Trophoblast cell (in vitro differentiated cells and primary cell): ENCODE data around the gene GALT. TPM values are rescaled to one million over a fixed set of nuclear protein-coding genes. Genes with fewer than 3 reads are reported as not detected.

Experiments used
- DNase-seq, 2 donors: peaks; one replicate each; pipeline ENCODE4 v3.0.0-alpha.2; 2016
- H2AFZ ChIP-seq: 2 replicates; pipeline ENCODE4 v1.6.1; 2013; ENCODE audit warnings: low read length, moderate library complexity, mild to moderate bottlenecking; ENCODE audit not compliant: insufficient read depth, poor library complexity
- H2AK5ac ChIP-seq: 2 replicates; pipeline ENCODE4 v1.6.1; 2013; ENCODE audit warnings: mild to moderate bottlenecking, low read length
- H2BK120ac ChIP-seq: 2 replicates; pipeline ENCODE4 v1.6.1; 2013; ENCODE audit warnings: low read length, mild to moderate bottlenecking, moderate library complexity; ENCODE audit not compliant: insufficient read depth, poor library complexity
- H2BK12ac ChIP-seq: 2 replicates; pipeline ENCODE4 v1.6.1; 2013; ENCODE audit warnings: mild to moderate bottlenecking, low read length, moderate library complexity
- H2BK5ac ChIP-seq: 2 replicates; pipeline ENCODE4 v1.6.1; 2013; ENCODE audit warnings: low read length, low read depth, moderate library complexity, mild to moderate bottlenecking; ENCODE audit not compliant: poor library complexity
- H3K14ac ChIP-seq: 2 replicates; pipeline ENCODE4 v1.6.1; 2013; ENCODE audit warnings: mild to moderate bottlenecking, low read length
- H3K18ac ChIP-seq: 2 replicates; pipeline ENCODE4 v1.6.1; 2013; ENCODE audit warnings: mild to moderate bottlenecking, low read length
- H3K23ac ChIP-seq: 2 replicates; pipeline ENCODE4 v1.6.1; 2013; ENCODE audit warnings: low read length
- H3K27ac ChIP-seq: 2 replicates; pipeline ENCODE4 v1.5.1; 2013; ENCODE audit warnings: low read depth, mild to moderate bottlenecking, inconsistent platforms, low read length, moderate library complexity
- H3K27me3 ChIP-seq: 2 replicates; pipeline ENCODE4 v1.6.1; 2013; ENCODE audit warnings: inconsistent platforms, mild to moderate bottlenecking, low read length, moderate library complexity; ENCODE audit not compliant: insufficient read depth
- H3K36me3 ChIP-seq, 2 experiments: 1 replicate in 1 of 2; 2 replicates in 1 of 2; pipeline ENCODE4 v1.6.1; 2013; ENCODE audit warnings: low read length in 2 of 2, mild to moderate bottlenecking in 2 of 2, moderate library complexity in 1 of 2; ENCODE audit not compliant: insufficient read depth in 2 of 2, control insufficient read depth in 1 of 2
- H3K4ac ChIP-seq: 2 replicates; pipeline ENCODE4 v1.6.1; 2013; ENCODE audit warnings: low read depth, mild to moderate bottlenecking, low read length, moderate library complexity
- H3K4me1 ChIP-seq, 2 experiments: 1 replicate in 1 of 2; 2 replicates in 1 of 2; pipeline ENCODE4 v1.6.1; 2013; ENCODE audit warnings: low read length in 2 of 2, mild to moderate bottlenecking in 2 of 2, moderate library complexity in 1 of 2; ENCODE audit not compliant: insufficient read depth in 2 of 2, control insufficient read depth in 1 of 2
- H3K4me2 ChIP-seq: 2 replicates; pipeline ENCODE4 v1.6.1; 2013; ENCODE audit warnings: inconsistent platforms, mild to moderate bottlenecking, low read length, moderate library complexity
- H3K4me3 ChIP-seq: 2 replicates; pipeline ENCODE4 v1.5.1; 2013; ENCODE audit warnings: mild to moderate bottlenecking, low read depth, low read length, inconsistent platforms
- H3K79me1 ChIP-seq: one replicate; pipeline ENCODE4 v1.6.1; 2013; ENCODE audit warnings: low read length
- H3K79me2 ChIP-seq: 2 replicates; pipeline ENCODE4 v1.6.1; 2013; ENCODE audit warnings: low read length, mild to moderate bottlenecking; ENCODE audit not compliant: control insufficient read depth, insufficient read depth, poor library complexity
- H3K9ac ChIP-seq: 2 replicates; pipeline ENCODE4 v1.6.1; 2013; ENCODE audit warnings: mild to moderate bottlenecking, low read length
- H3K9me3 ChIP-seq: 2 replicates; pipeline ENCODE4 v1.6.1; 2013; ENCODE audit warnings: low read depth, mild to moderate bottlenecking, control low read depth, inconsistent platforms, low read length; ENCODE audit not compliant: insufficient read depth
- H4K12ac ChIP-seq: 2 replicates; pipeline ENCODE4 v1.6.1; 2013; ENCODE audit warnings: low read depth, mild to moderate bottlenecking, low read length, moderate library complexity
- H4K8ac ChIP-seq: 2 replicates; pipeline ENCODE4 v1.6.1; 2013; ENCODE audit warnings: low read depth, mild to moderate bottlenecking, low read length, moderate library complexity
- H4K91ac ChIP-seq: one replicate; pipeline ENCODE4 v1.6.1; 2013; ENCODE audit warnings: low read depth, mild to moderate bottlenecking, low read length, moderate library complexity
- WGBS: extraction: QIAGEN DNeasy Blood & Tissue Kit; methylation state at CpG from one replicate; pipeline ENCODE4 v1.1.7; 2013; ENCODE audit warnings: missing lambda C conversion rate; ENCODE audit not compliant: insufficient read length, insufficient coverage; ENCODE audit errors: extremely low coverage; 5-methylcytosine and 5-hydroxymethylcytosine counted together
- polyA plus RNA-seq: library from polyadenylated mRNA; stranded (reverse); fragments of 200-250 nt; gene quantifications from 2 replicates; pipeline ENCODE4 v1.2.3, GENCODE V29; 2013

GALT gene
- polyA plus RNA-seq, result 27.5 and 27.6 TPM in 2 replicates

GRCh38 chr9:34646211-34647083, at the start of gene GALT:
TSS of gene GALT (plus strand) at chr9:34646675. CDS start at chr9:34646705, 30 bp downstream.
- Histone ChIP-seq H2AFZ (peak within 1 kb of the TSS; percentile 72), H3K14ac (peak within 1 kb of the TSS; percentile 95), H3K23ac (no peak within 1 kb of the TSS)

DNA sequence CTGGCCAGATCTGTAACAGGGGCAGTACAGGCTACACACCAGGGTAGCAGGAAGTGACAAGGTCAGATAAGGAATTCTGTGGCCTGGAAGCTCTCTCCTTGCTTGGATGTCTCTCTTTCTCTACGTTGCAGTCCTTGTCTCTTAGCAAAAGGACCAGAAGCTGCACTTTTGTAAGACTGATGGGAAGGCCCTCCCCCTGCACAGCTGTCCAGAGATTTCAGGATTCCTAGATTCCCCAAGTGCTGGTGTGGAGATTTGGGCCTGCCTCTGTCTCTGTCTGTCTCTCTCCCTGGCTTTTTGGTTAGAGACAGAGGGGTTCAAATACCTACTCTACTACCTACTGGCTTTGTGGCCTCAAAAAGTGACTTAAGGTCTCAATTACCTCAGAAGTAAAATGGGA, 46.9 kb upstream of the GALT start:
- DNase-seq, result no peak
- Histone ChIP-seq H2AK5ac (no peak overlapping the region), H4K12ac (no peak overlapping the region), H3K14ac (no peak overlapping the region), H3K23ac (no peak overlapping the region), H3K18ac (no peak overlapping the region), H3K4me1 (peaks cover 0 to 1% of the 10 kb centered on the region in 2 experiments), H3K36me3 (no peaks in the 10 kb centered on the region), H4K91ac (no peak overlapping the region), H2AFZ (no peak overlapping the region), H3K27ac (no peak overlapping the region), H3K4me2 (no peak overlapping the region), H2BK5ac (no peak overlapping the region), H3K79me2 (no peaks in the 10 kb centered on the region), H3K4me3 (no peak overlapping the region), H4K8ac (no peak overlapping the region), H3K9ac (no peak overlapping the region), H3K27me3 (no peaks in the 10 kb centered on the region), H2BK12ac (no peak overlapping the region), H3K79me1 (no peaks in the 10 kb centered on the region), H3K9me3 (peaks cover 1% of the 10 kb centered on the region), H2BK120ac (no peak overlapping the region), H3K4ac (no peak overlapping the region)
- no CpG with 5 or more reads among the region's 1 CpG for WGBS

More at GRCh38 chr9:34646211-34647083, at the start of gene GALT:
- H2BK5ac ChIP-seq, result peak within 1 kb of the TSS; percentile 73
- peak within 1 kb of the TSS; percentile 67 for H3K4ac ChIP-seq
- peak; percentile 93 to 95 for DNase-seq
- peak within 1 kb of the TSS; percentile 70 for H4K12ac ChIP-seq
- H2AK5ac ChIP-seq, result peak within 1 kb of the TSS; percentile 50
- H3K4me3 ChIP-seq, result peak within 1 kb of the TSS; percentile 81
- H3K18ac ChIP-seq, result peak within 1 kb of the TSS; percentile 87
- peak within 1 kb of the TSS; percentile 89 for H4K8ac ChIP-seq
- peak within 1 kb of the TSS; percentile 81 for H3K9ac ChIP-seq
- H3K4me1 ChIP-seq, result peaks cover 32 to 33% of the 10 kb centered on the region in 2 experiments
- peak within 1 kb of the TSS; percentile 67 for H2BK120ac ChIP-seq
- H3K4me2 ChIP-seq, result peak within 1 kb of the TSS; percentile 78
- H3K9me3 ChIP-seq, result no peaks in the 10 kb centered on the region
- H2BK12ac ChIP-seq, result peak within 1 kb of the TSS; percentile 76
- H3K79me1 ChIP-seq, result peaks cover 11% of the 10 kb centered on the region
- no CpG with 5 or more reads among the region's 43 CpGs for WGBS
- peak within 1 kb of the TSS; percentile 86 for H4K91ac ChIP-seq
- no peaks in the 10 kb centered on the region for H3K27me3 ChIP-seq
- H3K79me2 ChIP-seq, result peaks cover 12% of the 10 kb centered on the region
- peaks cover 15 to 17% of the 10 kb centered on the region in 2 experiments for H3K36me3 ChIP-seq
- H3K27ac ChIP-seq, result peak within 1 kb of the TSS; percentile 76

GRCh38 chr9:34600908-34601307, 45.6 kb upstream of the GALT start:
- Histone ChIP-seq H4K8ac (no peak overlapping the region), H3K79me2 (no peaks in the 10 kb centered on the region), H3K14ac (no peak overlapping the region), H3K4me2 (no peak overlapping the region), H2AK5ac (no peak overlapping the region), H2AFZ (no peak overlapping the region), H2BK120ac (no peak overlapping the region), H3K4ac (no peak overlapping the region), H4K12ac (no peak overlapping the region), H2BK5ac (no peak overlapping the region), H3K18ac (no peak overlapping the region), H3K79me1 (no peaks in the 10 kb centered on the region), H3K4me1 (peaks cover 0 to 1% of the 10 kb centered on the region in 2 experiments), H3K27me3 (no peaks in the 10 kb centered on the region), H3K27ac (no peak overlapping the region), H4K91ac (no peak overlapping the region), H2BK12ac (no peak overlapping the region), H3K9ac (no peak overlapping the region), H3K4me3 (no peak overlapping the region), H3K23ac (no peak overlapping the region), H3K9me3 (peaks cover 1% of the 10 kb centered on the region), H3K36me3 (no peaks in the 10 kb centered on the region)
- no peak for DNase-seq
- WGBS, result no CpG with 5 or more reads among the region's 1 CpG

DNA sequence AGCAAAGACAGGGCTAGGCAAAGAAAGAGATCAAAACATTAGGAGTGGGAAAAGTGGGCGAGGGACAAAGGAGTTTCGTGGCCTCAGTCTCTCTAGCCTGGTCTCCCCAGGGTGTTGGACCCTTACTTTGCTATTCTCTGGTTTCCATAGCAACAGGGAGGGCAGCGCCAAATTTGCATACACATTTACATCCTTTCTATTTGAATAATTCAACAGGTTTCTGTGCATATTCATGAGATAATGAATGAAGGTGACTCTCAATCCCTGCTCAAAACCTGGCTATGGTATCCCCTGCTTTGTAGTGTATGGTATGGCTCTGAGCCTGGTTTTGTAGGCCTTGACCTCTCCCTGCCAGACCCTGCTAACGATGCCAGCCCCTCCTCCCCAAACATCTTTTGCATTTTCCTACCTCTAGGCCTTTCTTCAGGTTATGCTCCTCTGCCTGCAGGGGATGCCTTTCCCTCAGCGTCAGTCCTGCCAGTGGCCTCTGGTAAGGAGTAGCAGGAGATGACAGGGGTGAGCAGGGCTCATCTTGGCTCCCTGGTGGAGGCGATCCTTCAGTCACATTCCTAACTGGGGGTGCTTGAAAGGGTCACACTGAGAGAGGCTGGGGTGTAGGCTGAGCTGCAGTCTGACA, 44.4 kb upstream of the GALT start:
- Histone ChIP-seq H4K12ac (no peak overlapping the region), H2BK5ac (no peak overlapping the region), H2AK5ac (no peak overlapping the region), H3K27ac (no peak overlapping the region), H2AFZ (no peak overlapping the region), H3K14ac (no peak overlapping the region), H3K4me1 (peaks cover 0 to 1% of the 10 kb centered on the region in 2 experiments), H3K4me2 (no peak overlapping the region), H2BK12ac (no peak overlapping the region), H3K27me3 (no peaks in the 10 kb centered on the region), H2BK120ac (no peak overlapping the region), H3K36me3 (no peaks in the 10 kb centered on the region), H4K8ac (no peak overlapping the region), H3K23ac (no peak overlapping the region), H3K4ac (no peak overlapping the region), H3K9me3 (no peaks in the 10 kb centered on the region), H3K18ac (no peak overlapping the region), H3K9ac (no peak overlapping the region), H3K79me1 (no peaks in the 10 kb centered on the region), H4K91ac (no peak overlapping the region), H3K79me2 (no peaks in the 10 kb centered on the region), H3K4me3 (no peak overlapping the region)
- DNase-seq, result no peak
- no CpG with 5 or more reads among the region's 6 CpGs for WGBS
